Thoracic aorta (tissue), 2 donors: Measurements from ENCODE around the gene OTOA. TPM values are rescaled to one million over a fixed set of nuclear protein-coding genes. Genes with fewer than 3 reads are reported as not detected.

ENCODE experiments used
- ATAC-seq: fragments of 150-250 bp; one replicate; pipeline ENCODE4 v1.8.0; 2017; ENCODE audit warnings: low read depth; ENCODE audit not compliant: insufficient number of reproducible peaks, low FRiP score
- DNase-seq: peaks from one replicate; pipeline ENCODE4 v3.0.0-alpha.2; 2020; ENCODE audit warnings: low spot score
- H3K27ac ChIP-seq, 2 donors: fragments of 200-600 bp; sonication (generic); 1 replicate in 1 of 2; 2 replicates in 1 of 2; pipeline ENCODE4 v1.5.1; 2016; ENCODE audit warnings: mild to moderate bottlenecking in 2 of 2, moderate library complexity in 2 of 2
- H3K27me3 ChIP-seq: fragments of 200-600 bp; sonication (generic); replicated peaks from 2 replicates; pipeline ENCODE4 v1.6.0; 2016; ENCODE audit warnings: mild to moderate bottlenecking; ENCODE audit not compliant: insufficient read depth
- H3K36me3 ChIP-seq: fragments of 200-600 bp; sonication (generic); one replicate; pipeline ENCODE4 v1.5.1; 2016
- H3K4me1 ChIP-seq, 2 donors: fragments of 200-600 bp; sonication (generic); 1 replicate in 1 of 2; 2 replicates in 1 of 2; pipeline versions ENCODE4 v1.5.1 to v1.6.0; 2016; ENCODE audit warnings: low read depth in 2 of 2, mild to moderate bottlenecking in 1 of 2; ENCODE audit not compliant: control insufficient read depth in 1 of 2
- H3K4me3 ChIP-seq: fragments of 200-600 bp; sonication (generic); 2 replicates; pipeline ENCODE4 v1.5.1; 2016; ENCODE audit warnings: mild to moderate bottlenecking
- H3K9me3 ChIP-seq: fragments of 200-600 bp; sonication (generic); 2 replicates; pipeline ENCODE4 v1.5.1; 2016
- total RNA-seq, 2 donors: library from RNA; depleted of rRNA; stranded (reverse); fragments of >200 nt; gene quantifications; one replicate each; pipeline versions ENCODE4 v1.1.0 to v1.2.3, GENCODE V29; 2016
- TF ChIP-seq, protein P1 (sequence below): fragments of 200-600 bp; sonication (generic); IDR thresholded peaks from one replicate; pipeline ENCODE4 v1.5.1; 2019; ENCODE audit warnings: antibody characterized with exemption

The OTOA gene
- total RNA-seq, 2 donors from 2014 or later: 0.21 TPM; not detected in 1

DNA sequence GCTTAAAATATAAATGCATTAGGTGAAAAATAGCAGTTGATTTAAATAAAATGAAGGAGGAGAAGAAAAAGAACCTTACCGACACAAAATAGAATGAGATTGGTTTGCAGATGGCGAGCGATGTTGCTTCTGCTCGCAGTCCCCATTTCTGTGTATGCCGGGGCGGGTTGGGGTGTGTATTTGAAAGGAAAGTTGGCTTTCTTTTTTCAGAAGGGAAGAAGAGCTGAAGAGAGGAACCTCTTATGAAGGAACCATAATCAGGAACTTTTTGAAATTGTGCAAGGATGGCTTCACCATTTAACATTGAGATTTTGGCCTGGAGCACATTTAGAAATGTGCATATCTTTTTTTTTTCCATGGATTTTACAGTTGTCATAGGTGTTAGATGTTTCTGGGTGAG lies 11.3 kb upstream of the OTOA start, which contains the start of gene IGSF6:
Gene IGSF6, minus strand, starts transcription at position 156 of the 400 bp plus-strand sequence. Its CDS starts 10 bp downstream, at position 146.
- Histone ChIP-seq H3K27ac (no peak within 1 kb of the TSS), H3K9me3 (no peaks in the 10 kb centered on the region), H3K36me3 (no peaks in the 10 kb centered on the region), H3K27me3 (no peaks in the 10 kb centered on the region), H3K4me1 (no peaks in the 10 kb centered on the region), H3K4me3 (peak within 1 kb of the TSS; percentile 36)
- DNase-seq: no peak
- ATAC-seq: no peak
- TF ChIP-seq, protein P1, sequence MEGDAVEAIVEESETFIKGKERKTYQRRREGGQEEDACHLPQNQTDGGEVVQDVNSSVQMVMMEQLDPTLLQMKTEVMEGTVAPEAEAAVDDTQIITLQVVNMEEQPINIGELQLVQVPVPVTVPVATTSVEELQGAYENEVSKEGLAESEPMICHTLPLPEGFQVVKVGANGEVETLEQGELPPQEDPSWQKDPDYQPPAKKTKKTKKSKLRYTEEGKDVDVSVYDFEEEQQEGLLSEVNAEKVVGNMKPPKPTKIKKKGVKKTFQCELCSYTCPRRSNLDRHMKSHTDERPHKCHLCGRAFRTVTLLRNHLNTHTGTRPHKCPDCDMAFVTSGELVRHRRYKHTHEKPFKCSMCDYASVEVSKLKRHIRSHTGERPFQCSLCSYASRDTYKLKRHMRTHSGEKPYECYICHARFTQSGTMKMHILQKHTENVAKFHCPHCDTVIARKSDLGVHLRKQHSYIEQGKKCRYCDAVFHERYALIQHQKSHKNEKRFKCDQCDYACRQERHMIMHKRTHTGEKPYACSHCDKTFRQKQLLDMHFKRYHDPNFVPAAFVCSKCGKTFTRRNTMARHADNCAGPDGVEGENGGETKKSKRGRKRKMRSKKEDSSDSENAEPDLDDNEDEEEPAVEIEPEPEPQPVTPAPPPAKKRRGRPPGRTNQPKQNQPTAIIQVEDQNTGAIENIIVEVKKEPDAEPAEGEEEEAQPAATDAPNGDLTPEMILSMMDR: no peak

DNA sequence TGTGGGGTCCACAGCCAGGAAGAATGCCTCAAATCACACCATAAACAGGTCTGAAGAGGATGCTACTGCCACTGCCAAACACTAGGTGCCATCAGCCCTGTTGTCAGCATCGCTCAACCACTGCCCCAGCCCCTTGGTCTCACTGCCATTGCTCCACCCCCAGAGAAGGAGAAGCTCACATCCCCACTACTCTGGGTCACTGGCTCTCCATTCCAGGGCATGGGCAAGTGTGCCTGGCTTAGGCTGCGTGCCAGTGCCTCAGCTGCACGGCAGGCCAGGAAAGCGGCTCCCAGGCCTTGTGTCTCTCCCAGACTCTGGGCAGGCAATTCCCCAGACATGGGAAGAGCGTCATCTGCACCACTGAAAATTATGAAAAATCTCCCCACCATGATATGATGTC lies 10.2 kb upstream of the OTOA start:
- no peak for DNase-seq
- Histone ChIP-seq H3K36me3 (no peaks in the 10 kb centered on the region), H3K4me1 (no peaks in the 10 kb centered on the region), H3K4me3 (no peak overlapping the region), H3K27me3 (no peaks in the 10 kb centered on the region), H3K9me3 (no peaks in the 10 kb centered on the region), H3K27ac (no peak overlapping the region)
- TF ChIP-seq, protein P1: no peak
- no peak for ATAC-seq

DNA sequence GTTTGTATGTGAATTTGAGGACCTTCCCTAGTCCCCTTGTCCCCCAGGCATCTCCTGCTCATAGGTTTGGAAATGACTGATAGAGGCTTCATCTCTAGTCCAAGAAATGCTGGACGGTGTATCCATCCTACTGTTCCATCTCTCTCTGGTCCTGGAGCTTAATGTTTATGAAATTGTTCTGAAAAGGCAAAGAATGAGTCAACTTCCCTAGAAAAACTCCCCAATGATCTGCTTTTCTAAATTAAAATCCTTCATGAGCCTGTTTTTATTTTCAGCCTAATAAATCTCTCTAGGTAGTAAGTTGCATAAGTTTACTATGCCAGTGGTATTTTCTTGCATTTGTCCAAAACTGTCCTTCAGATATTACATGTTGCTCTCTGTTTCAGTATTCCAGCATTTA lies 9.3 kb upstream of the OTOA start:
- H3K4me1 ChIP-seq: no peaks in the 10 kb centered on the region
- H3K27ac ChIP-seq: no peak overlapping the region
- no peak for ATAC-seq

DNA sequence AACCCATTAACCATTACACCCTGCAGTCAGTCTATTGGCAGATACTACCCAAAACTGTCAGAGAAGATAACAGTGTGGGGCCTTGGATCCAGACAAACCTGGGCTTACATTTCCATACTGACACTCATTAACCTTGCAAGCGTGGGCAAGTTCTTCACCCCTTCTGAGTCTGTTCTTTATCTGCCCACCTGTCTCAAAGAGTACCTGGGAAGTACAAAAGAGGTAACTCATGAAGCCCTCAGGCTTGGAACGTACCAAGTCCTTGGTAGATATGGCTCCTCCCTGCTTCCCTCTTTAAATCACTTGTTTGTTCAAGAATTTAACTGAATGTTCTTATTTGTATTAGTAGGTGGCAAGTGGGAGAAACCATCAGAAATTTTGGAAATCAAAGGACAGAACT lies 8.9 kb upstream of the OTOA start:
- Histone ChIP-seq H3K4me3 (no peak overlapping the region), H3K27me3 (no peaks in the 10 kb centered on the region), H3K36me3 (no peaks in the 10 kb centered on the region), H3K9me3 (no peaks in the 10 kb centered on the region), H3K27ac (no peak overlapping the region), H3K4me1 (no peaks in the 10 kb centered on the region)
- TF ChIP-seq, protein P1: no peak
- ATAC-seq: no peak
- DNase-seq: no peak

More for the DNA sequence above, 9.3 kb upstream of the OTOA start:
- TF ChIP-seq, protein P1: no peak
- H3K27me3 ChIP-seq: no peaks in the 10 kb centered on the region
- no peak for DNase-seq
- no peak overlapping the region for H3K4me3 ChIP-seq
- no peaks in the 10 kb centered on the region for H3K36me3 ChIP-seq
- no peaks in the 10 kb centered on the region for H3K9me3 ChIP-seq

DNA sequence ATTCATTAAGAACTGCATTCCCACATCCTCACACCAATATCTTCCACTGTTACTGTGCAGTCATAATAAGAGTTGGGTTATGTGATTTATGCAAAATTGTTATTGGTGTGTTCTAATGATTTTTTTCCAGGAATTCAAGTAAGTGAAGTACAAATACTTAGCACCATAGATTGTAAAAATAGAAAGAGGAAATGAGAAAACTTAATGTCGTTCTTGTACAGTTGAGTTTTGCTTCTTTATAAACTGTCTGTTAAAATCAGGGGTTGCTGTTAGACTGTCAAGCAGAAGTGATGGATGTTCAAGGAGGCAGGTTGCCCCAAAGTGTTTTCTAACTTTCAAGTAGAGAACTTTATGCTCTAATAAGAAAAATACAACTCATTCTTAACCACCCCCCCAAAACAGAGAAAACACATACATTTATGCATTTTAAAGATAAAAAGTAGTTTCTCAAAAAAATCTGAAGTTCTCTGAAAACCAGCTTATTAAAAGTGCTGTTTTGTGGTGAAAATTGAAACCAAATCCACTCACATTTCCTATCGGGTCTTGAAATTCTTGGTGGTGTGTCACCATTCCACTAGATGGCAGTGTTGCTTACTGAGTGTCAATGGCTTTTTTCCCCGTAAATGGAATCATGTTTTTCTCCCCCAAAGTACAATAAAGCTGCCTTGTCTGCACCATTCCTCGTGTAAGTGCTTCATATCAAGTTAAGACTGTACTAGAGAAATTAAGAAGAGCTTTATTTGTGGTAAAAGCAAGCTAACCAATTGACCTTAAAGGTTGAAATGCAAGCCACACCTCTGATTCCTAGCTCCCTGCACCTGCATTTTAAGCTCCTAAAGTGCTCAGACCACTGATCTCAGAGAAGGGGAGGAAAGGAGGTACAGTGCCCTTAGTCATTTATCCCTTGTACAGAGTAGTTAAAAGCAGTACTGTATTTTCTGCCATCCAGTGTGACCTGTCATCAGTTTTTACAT lies 6.7 kb upstream of the OTOA start:
- ATAC-seq (peak; percentile 46), DNase-seq (no peak)
- TF ChIP-seq, protein P1: peak; percentile 71
- Histone ChIP-seq H3K9me3 (no peaks in the 10 kb centered on the region), H3K4me1 (no peaks in the 10 kb centered on the region), H3K36me3 (no peaks in the 10 kb centered on the region), H3K4me3 (no peak overlapping the region), H3K27me3 (no peaks in the 10 kb centered on the region), H3K27ac (no peak overlapping the region)
